ENCODE measurements around the gene CYP2W1.
"Not testable (repeated sequence)": the region's sequence is repeated elsewhere in the genome, so short reads cannot be mapped to it uniquely, and the experiment has no call there.

Gene CYP2W1

DNA sequence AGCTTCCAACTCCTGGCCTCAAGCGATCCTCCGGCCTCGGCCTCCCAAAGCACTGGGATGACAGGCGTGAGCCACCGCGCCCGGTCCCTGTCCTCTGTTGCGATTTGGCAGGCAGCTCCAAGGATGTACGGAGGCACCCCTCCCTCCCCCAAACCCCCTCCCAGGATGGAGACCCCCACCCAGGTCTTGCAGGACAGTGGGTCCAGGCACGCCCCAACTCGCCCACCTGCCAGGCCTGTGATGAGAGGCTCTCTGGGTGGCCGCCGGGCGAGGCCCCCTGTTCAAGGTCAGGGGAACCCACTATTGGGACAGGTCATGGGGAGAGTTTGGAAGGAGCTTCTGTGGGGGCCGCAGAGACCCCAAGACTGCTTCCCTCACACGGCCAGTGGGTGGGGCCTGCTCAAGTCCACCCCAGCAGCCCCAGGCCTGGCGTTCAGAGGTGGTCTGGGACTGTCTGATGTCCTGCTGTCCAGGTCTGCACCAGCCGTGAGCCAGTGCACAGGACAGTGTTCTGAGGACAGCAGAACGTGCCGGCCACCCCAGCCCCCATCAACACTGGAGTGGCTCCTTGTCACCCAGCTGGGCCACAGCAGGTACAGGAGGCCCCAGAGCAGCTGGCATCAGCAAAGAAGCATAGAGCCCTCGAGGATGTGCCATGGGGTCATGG, 31.0 kb upstream of the CYP2W1 start:
- DNase-seq: no peak

DNA sequence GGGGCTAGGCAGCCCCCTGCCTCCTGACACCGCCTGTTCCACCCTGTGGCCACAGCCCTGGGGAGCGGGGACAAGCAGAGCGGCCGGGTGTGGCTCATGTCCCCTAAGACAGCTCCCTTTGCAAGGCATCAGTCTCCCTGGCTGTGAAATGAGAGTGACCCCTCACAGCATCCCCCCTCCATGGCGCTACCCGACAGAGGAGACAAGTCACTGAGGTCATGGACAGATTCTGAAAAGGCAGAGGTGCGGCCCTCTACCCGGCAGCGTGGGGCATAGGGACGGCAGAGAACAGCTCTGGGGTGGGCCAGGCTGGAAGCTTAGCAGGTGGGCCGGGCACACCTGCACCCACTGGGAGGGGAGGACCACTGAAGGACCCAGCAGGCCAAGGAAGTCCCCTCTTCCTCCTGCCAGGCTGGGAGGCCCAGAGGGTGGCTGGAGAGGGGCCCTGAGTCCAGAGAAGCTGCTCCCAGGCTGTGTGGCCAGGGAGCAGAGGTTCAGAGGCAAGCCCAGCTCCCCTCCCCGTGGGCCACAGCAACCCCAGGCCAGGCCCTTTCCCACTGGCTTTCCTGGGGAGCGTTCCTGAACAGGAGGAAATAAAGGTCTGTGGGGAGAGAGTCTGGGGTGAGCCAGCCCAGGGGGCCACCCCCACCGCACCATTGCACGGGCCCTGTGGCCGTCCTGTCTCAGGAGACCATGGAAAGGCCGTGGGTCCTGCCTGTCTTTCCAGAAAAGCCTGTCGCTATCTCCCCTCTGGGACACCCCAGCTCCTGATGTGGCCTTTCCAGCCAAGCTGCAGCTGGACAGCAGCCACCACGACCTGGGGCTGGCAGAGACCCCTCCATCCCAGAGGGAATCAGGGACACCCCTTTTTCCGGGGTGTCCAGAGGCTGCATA, 30.2 kb upstream of the CYP2W1 start:
- DNase-seq: no peak

DNA sequence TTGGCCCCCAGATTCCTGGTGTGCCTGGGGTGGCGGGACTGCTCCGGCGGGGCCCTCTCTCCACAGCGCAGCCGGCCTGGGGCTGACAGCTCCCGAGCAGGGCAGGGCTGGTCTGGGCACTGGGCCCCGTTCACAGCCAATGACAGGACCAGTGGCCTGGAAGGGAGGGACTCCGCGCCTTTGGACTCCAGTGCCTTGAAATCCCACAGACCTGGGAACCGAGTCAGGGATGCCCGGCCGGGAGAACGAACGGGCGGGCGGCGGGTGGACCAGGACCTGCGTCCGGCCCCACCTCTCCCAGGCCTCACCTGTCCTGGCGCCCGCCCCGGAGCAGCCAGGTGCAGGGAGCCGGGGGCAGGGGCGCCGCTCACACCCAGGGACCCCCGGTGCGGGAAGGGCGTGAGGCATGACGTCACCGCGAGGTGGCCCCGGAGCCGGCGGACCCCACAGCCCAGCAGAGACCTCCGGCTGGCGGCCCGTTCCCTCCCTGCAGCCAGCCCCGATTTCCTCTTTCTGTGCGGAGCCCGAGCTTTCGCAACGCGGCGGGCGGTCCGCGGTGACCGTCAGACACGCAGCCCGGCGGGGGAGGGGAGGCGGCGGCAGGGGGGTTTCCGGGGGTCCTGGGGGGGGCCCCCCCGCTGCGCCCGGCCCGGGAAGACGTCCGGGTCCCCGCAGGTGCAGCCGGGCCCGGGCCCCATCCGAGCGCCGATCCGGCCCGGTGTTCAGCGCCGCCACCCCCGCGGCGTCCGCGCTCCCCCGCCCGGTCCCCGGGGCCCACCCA, 29.2 kb upstream of the CYP2W1 start:
- DNase-seq: no peak

DNA sequence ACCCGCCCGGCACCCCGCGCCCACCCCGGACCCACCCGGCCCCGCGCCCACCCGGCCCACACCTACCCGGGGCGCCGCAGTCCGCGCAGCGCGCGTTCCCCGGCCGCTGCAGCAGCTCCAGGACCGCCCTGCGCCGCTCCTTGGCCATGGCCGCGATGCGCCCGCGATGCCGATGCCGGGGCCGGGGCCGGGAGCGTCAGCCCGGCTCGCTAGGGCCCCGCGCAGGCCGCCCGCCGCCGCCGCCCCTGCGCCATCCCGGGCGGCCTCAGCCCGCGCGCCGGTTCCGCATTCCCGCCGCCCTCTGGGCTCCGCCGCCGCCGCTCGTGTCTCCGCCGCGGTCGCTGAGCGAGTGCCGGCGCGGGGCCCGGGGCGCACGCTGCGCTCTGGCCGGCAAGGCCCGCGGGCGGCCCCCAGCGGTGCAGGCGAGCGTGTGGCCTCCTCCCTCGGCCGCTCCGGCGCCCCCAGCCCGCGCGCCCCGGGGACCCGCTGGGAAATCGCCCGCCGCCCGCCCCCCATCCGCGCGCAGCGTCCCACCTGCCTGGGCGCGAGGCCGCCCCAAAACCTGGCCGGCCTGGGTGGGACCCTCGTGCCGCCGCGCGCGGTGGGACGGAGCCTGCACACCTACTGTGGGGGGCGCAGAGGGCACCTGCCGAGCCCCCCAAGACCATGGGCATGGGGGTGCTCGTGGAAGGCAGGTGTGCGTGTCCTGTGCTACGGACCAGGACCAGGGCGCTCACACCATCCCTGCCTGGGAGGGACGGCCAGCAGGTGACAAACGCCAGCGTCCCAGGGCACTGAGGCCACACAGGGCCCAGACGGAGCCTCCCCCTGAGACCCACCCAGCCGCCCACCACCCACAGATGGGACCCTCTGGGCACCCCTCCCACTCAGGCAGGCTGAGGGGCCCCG, 28.4 kb upstream of the CYP2W1 start, which contains the start of gene ADAP1:
TSS of gene ADAP1 (minus strand) at position 351 of the 909 bp plus-strand sequence. CDS start at position 148, 203 bp downstream.
- DNase-seq: peak; percentile 49

DNA sequence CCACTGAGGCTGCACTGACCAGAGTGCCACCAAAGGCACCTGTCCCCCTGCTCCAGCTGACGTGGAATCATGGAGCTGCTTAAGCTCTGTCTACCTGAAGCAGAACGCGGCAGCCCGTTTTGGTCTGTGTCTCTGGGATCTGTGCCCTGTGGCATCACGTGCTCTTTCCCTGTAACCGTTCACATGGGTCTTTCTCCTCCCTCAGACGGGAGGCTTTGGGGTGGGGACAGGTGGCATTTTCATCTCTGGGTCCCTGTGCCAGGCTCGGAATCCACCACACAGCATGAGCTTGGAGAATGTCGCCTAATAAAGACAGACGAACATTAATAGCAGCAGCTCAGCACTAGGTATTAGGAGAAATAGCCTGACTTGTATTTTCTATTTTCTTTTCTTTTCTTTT, 26.9 kb upstream of the CYP2W1 start:
- no peak for DNase-seq

DNA sequence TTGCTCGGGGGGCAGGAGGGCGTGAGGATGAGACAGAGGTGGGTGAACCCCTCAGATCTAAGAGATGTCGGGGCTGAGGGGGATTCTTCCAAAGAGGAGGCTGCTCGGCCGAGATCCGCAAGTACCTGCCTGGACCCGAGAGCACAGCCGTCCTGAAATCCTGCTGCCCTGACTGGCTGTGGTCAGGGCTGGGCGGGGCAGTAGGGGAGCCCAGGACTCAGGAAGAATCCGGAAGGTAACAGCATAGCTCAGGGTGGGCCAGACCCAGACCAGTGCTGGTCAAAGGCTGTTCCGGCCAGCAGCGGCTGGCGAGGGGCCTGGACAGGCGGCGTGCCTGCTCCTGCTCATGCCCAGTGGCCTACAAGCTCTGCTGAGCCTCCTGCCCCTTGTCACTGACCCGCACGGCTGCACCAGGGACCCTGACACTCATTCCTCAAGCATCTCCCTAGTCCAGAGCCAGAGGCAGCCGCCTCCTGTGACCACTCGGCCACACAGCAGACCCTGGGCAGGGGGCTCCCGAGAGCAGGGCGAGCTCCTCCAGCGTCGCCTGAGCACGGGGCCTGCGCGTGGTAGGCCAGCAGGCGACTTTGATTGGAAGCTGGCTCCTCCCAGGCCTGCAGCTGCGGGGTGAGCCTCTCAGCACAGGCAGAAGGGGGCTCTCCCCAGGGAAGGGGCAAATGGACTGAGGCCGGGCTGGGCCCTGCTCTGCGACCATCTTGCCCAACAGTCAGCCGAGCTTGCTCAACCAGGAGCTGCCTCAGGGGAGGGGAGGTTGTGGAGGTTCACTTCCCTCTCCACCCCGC, 25.4 kb upstream of the CYP2W1 start:
- DNase-seq: no peak

DNA sequence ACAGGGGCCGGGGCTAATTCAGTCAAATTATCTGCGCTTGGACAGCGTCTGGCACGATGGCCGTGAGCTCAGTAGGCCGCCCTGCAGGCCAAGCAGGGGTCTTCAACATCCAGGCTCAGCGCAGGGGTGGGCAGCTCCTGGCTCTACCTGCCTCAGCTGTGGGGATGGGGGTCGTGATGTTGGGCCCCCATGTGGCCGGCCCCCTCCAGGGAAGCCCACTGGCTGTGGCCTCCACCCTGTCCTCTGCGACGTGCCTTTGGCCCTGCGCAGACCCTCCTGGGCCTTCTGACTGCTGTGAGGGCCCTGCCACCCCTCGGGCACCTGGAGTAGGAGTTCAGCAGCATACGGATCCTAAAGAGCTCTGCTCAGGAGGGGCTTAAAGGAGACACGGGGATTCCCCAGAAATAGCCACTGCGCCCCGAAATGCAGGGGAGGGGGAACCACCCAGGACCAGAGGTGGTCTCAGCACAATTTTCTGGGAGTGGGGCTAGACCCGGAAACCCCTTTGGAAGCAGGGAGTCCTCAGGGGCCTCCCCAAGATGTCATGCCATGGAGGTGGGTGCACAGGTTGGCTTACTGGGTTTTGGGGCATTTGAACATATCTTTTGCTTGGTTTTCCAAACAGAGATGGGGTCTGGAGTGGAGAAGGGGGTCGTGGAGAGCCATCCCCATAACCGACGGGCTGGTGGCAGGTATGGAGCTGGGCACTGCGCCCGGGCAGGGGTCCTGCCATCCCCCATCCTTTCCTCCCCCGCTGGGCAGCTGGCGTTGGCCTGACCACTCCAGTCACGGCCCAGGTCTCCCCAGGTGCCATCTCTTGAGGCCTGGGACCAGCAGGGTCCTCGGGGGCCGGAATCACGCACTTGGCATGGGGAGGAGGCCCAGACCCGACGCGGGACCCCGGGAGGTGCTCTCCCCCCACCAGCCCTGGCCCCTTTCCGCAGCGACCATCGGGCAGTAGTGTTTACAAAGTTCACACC, 24.5 kb upstream of the CYP2W1 start:
- DNase-seq: no peak

- no peak for DNase-seq
Measured at GRCh38 chr7:959271-959670, 23.7 kb upstream of the CYP2W1 start.

- DNase-seq: not testable (repeated sequence)
Measured at GRCh38 chr7:959740-960139, 23.2 kb upstream of the CYP2W1 start.

- no peak for DNase-seq
Measured at GRCh38 chr7:960269-960871, 22.6 kb upstream of the CYP2W1 start.

GRCh38 chr7:960972-961371, 22.0 kb upstream of the CYP2W1 start:
- DNase-seq: not testable (repeated sequence)

DNA sequence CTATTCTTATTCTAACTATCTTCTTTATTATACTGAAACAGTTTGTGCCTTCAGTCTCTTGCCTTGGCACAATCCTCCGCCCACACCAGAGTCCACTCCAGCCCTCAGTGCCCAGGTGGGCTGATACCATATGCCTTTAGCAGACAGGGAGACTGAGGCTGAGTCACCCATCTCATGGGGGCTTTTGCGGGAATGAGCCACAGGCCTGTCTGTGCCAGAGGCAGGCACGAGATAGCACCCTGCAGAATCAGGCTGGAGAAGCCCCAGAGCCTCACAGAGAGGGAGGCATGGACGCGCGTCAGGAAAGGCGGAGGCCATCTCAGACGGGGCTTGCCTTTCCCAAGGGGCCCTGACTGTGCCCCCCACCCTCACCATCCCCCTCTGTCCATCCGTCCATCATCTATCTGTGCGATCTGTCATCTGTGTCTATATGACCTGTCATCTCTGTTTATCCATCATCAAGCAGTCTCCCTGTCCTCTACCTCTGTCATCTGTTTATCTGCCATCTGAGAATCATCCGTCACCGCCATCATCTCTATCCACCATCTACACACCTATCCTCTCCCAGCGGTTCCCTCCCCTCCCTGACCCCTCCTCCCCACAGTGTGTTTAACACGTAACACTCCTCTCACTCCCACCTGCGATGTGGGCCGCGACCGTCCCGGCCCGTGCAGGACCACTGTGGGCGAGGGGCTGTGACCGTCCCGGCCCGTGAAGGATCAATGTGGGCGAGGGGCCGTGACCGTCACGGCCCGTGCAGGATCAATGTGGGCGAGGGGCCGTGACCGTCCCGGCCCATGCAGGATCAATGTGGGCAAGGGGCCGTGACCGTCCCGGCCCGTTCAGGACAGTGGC, 21.2 kb upstream of the CYP2W1 start:
- DNase-seq: no peak

GRCh38 chr7:962401-963081, 20.4 kb upstream of the CYP2W1 start:
- DNase-seq: no peak

DNA sequence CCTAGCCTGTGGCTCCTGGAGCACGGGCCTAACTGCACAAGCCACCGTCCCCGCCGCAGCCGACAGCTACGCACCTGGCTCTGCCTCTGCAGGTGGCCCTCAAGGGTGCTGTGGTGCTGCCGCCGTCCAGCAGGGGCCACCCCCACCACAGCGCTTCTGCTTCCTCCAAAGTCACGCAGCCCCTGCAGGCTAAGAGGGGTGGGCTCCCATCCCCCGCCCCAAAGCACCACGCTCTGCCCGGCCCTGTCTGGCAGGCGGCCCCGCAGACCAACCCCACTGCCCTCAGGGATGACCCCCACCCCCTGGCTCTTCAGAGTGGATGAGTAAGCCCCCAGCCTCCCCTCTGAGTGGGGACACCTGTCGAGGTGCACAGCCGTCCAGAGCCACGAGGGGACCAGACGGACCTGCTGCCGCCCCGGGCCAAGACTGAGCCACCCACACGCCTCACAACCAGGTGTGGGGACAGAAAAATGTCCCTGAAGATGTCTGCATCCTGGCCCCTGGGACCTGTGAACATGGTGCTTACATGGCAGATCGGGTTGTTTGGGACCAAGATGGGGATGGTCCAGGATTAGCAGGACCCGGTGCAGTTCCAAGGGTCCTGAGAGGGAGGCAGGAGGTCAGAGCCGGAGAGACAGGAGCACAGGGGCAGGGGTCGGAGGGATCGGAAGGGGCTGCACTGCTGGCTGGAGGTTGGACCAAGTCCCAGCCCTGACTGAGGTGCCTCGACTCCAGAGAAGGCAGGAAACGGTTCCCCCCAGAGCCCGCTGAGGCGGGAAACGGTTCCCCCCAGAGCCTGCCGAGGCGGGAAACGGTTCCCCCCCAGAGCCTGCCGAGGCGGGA, 19.5 kb upstream of the CYP2W1 start:
- DNase-seq: no peak

DNA sequence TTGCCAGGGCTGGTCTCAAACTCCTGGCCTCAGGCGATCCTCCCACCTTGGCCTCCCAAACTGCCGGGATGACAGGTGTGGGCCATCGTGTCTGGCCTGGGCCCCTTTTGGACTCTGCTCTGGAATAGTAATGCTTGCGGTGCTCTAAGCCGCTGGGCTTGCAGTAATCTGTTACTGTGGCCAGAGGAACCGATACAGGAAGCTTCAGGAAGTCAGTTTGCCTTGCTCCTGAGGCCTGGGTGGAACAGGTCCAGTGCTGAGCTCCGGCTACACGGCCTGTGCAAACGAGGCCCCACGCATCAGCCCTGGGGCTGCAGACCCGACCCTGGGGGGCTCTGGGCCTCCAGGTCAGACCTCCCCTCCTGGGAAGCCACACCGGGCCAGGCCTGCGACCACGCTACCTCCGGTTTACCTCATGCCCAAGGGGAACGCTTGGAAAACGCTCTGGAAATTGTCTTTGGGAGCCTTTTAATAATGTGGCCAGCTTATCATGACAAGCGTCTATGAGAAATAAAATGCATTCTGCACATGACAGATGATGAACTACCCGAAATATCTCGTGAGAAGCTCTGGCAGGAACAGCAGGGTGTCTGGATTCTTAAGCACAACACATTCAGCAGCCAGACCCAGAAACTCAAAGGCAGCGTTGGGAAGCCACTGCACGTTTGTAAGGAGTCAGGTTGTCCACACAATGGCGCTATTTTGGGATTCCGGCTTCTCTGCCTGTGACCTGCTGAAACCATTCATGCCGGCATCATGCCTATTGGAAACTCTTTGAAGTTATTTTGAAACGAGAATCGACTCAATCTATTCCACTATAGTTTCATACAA, 18.4 kb upstream of the CYP2W1 start:
- no peak for DNase-seq
